Tibial artery (tissue), 4 donors: ENCODE measurements around the gene TTLL11.

Experiments used
- DNase-seq, 2 donors: peaks; one replicate each; pipeline ENCODE4 v3.0.0-alpha.2; 2019
- H3K27ac ChIP-seq, 2 donors: fragments of 200-600 bp; sonication (generic) in 1 of 2; 1 replicate in 1 of 2; 2 replicates in 1 of 2; pipeline ENCODE4 v1.5.1; 2018 to 2019; ENCODE audit warnings: mild to moderate bottlenecking in 1 of 2
- H3K27me3 ChIP-seq, 2 donors: fragments of 200-600 bp; sonication (generic) in 1 of 2; one replicate each; pipeline versions ENCODE4 v1.5.1 to v1.6.0; 2016 to 2019
- H3K36me3 ChIP-seq, 3 donors: fragments of 200-600 bp; sonication (generic) in 2 of 3; one replicate each; pipeline ENCODE4 v1.5.1; 2016 to 2019; ENCODE audit warnings: mild to moderate bottlenecking in 2 of 3
- H3K4me1 ChIP-seq, 4 donors: fragments of 200-600 bp; sonication (generic) in 2 of 4; 1 replicate in 3 of 4; 2 replicates in 1 of 4; pipeline ENCODE4 v1.5.1; 2016 to 2019
- H3K4me3 ChIP-seq, 2 donors: fragments of 200-600 bp; sonication (generic) in 1 of 2; 1 replicate in 1 of 2; 2 replicates in 1 of 2; pipeline ENCODE4 v1.5.1; 2018 to 2019; ENCODE audit warnings: mild to moderate bottlenecking in 2 of 2
- H3K9me3 ChIP-seq, 3 donors: fragments of 200-600 bp; sonication (generic) in 1 of 3; one replicate each; pipeline ENCODE4 v1.5.1; 2016 to 2019
- intact Hi-C: fragments of 100-400 bp; cut with DNase I; formaldehyde crosslinking; loops from one replicate; pipeline ENCODE4 v1.15.0; 2023; ENCODE audit warnings: low total_unique reads
- TF ChIP-seq, protein P1 (sequence below), 2 experiments: fragments of 200-600 bp in 1 of 2; fragments of 450-650 bp in 1 of 2; IDR thresholded peaks; one replicate each; pipeline ENCODE4 v1.5.1; 2017 to 2019; ENCODE audit warnings: antibody characterized with exemption in 2 of 2, mild to moderate bottlenecking in 1 of 2, moderate library complexity in 1 of 2

Gene TTLL11

DNA sequence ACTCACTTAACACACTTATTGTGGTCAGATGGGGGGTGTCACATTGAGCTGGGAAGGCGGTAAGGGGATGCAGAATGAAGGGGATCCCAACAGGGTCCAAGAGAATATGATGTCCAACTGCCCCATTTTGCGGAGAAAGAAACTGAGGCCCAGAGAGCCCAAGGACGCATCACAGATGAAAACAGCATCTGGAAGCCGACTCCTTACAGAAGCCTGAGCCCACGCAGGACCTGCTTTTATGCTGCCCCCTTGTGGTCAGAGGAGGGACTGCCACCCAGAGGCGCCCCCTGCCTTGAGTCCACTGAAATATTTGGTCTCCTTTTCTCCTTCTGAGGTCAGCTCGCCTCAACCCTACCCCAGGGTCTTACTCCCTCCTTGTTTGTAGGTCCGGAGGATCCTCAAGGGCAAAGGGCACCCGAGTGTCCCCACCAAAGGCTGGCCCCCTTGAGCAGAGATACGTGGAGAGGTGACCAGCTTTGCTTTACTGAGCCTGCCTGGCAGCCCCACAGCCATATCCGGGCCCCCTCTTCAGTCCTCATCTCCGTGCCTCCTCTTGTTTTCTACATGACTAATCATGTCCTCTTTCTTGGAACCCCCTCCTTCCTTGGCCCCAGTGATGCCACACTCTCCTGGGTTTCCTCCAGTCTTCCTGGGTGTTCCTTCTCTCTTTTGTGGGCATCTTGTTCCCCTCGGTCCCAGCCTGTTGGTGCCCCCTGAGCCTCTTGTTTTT is 30.0 kb upstream of the TTLL11 start:
- TF ChIP-seq, protein P1, sequence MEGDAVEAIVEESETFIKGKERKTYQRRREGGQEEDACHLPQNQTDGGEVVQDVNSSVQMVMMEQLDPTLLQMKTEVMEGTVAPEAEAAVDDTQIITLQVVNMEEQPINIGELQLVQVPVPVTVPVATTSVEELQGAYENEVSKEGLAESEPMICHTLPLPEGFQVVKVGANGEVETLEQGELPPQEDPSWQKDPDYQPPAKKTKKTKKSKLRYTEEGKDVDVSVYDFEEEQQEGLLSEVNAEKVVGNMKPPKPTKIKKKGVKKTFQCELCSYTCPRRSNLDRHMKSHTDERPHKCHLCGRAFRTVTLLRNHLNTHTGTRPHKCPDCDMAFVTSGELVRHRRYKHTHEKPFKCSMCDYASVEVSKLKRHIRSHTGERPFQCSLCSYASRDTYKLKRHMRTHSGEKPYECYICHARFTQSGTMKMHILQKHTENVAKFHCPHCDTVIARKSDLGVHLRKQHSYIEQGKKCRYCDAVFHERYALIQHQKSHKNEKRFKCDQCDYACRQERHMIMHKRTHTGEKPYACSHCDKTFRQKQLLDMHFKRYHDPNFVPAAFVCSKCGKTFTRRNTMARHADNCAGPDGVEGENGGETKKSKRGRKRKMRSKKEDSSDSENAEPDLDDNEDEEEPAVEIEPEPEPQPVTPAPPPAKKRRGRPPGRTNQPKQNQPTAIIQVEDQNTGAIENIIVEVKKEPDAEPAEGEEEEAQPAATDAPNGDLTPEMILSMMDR (IDR thresholded peaks at IDR 0.05), result peak; percentile 91 to 95
- Histone ChIP-seq H3K27ac (no peak overlapping the region), H3K9me3 (no peaks in the 10 kb centered on the region), H3K4me3 (no peak overlapping the region), H3K4me1 (peaks cover 0 to 27% (median 17%) of the 10 kb centered on the region in 4 donors), H3K27me3 (peaks cover 3 to 35% of the 10 kb centered on the region in 2 donors), H3K36me3 (no peaks in the 10 kb centered on the region)
- peak; percentile 60 to 80 for DNase-seq
- intact Hi-C loops, result loop anchor here (10.0 kb wide), 1 partner anchor 332 kb away; no protein-coding TSS in a partner anchor

DNA sequence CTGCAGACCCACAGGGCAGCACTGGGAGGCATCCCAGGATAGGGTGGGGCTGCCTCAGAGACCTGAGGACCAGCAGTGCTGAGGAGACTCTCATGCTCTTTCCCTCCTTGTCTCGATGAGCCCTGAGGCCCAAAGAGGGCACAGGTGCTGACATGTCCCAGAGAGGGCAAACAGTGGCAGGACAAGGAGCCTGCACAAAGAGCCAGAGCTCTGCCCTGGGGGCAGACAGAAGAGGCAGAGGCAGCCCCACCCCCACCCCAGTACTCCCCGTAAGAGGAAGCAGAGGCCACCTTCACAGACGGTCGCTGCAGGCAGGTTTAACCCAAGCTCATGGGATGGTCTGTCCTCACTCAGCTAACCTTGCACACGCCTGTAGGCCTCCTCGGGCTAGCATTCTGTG is 29.4 kb upstream of the TTLL11 start:
- no peak overlapping the region for H3K27ac ChIP-seq
- peaks cover 3 to 29% of the 10 kb centered on the region in 2 donors for H3K27me3 ChIP-seq
- intact Hi-C loops, result loop anchor here (10.0 kb wide), 1 partner anchor 332 kb away; no protein-coding TSS in a partner anchor

DNA sequence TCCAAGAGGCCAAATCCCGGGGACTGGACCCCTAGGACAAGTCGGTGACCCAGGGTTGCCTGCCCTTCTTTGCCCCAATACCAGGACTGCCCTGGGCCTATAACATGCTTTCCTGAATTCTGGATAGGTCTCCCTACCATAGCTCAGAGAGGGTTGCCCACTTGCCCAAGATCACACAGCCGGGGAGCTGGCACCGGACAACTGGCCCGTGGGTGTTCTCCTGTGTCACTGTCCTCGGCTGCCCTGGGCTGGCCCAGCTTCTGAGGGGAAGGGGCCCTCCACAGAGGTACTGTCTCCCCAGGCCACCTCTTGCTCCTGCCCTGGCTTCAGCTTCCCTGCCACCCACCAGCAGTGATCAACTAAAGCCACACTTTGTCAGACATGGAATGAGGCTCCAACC is 28.8 kb upstream of the TTLL11 start:
- DNase-seq, result no peak
- peaks cover 0 to 23% (median 14%) of the 10 kb centered on the region in 4 donors for H3K4me1 ChIP-seq
- no peak overlapping the region for H3K4me3 ChIP-seq
- no peaks in the 10 kb centered on the region for H3K36me3 ChIP-seq
- H3K27me3 ChIP-seq, result peaks cover 3 to 24% of the 10 kb centered on the region in 2 donors
- H3K27ac ChIP-seq, result no peak overlapping the region
- no peaks in the 10 kb centered on the region for H3K9me3 ChIP-seq
- TF ChIP-seq, protein P1 (IDR thresholded peaks at IDR 0.05), result no peak
- intact Hi-C loops, result loop anchor here (10.0 kb wide), 1 partner anchor 333 kb away; no protein-coding TSS in a partner anchor

More for the DNA sequence above, 29.4 kb upstream of the TTLL11 start:
- Histone ChIP-seq H3K4me3 (no peak overlapping the region), H3K4me1 (peaks cover 0 to 27% (median 17%) of the 10 kb centered on the region in 4 donors), H3K9me3 (no peaks in the 10 kb centered on the region), H3K36me3 (no peaks in the 10 kb centered on the region)
- DNase-seq, result no peak
- TF ChIP-seq, protein P1 (IDR thresholded peaks at IDR 0.05), result no peak

DNA sequence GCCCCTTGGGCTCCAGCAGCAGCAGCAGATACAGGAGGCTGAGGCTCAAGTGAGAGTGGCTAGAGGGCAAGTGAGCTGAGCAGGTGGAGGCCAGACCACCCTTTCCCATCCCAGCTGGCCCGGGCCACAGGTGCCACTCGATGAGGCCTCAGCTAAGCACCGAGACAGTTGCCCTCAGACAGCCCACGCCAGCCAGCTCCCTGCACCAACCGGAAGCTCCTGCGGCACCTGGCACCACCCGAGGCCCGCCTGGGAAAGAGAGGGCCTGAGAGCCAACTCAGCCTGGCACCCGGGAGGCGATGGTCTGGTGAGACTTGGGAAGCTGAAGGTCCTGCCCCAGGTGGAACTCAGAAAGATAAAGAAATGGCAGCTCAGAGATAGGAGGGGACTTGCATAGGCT is 28.3 kb upstream of the TTLL11 start:
- no peaks in the 10 kb centered on the region for H3K9me3 ChIP-seq
- no peak for DNase-seq
- no peaks in the 10 kb centered on the region for H3K36me3 ChIP-seq
- H3K27ac ChIP-seq, result no peak overlapping the region
- peaks cover 3 to 22% of the 10 kb centered on the region in 2 donors for H3K27me3 ChIP-seq
- TF ChIP-seq, protein P1 (IDR thresholded peaks at IDR 0.05), result no peak
- intact Hi-C loops, result loop anchor here (10.0 kb wide), 1 partner anchor 333 kb away; no protein-coding TSS in a partner anchor
- no peak overlapping the region for H3K4me3 ChIP-seq
- H3K4me1 ChIP-seq, result peaks cover 0 to 17% (median 9%) of the 10 kb centered on the region in 4 donors

DNA sequence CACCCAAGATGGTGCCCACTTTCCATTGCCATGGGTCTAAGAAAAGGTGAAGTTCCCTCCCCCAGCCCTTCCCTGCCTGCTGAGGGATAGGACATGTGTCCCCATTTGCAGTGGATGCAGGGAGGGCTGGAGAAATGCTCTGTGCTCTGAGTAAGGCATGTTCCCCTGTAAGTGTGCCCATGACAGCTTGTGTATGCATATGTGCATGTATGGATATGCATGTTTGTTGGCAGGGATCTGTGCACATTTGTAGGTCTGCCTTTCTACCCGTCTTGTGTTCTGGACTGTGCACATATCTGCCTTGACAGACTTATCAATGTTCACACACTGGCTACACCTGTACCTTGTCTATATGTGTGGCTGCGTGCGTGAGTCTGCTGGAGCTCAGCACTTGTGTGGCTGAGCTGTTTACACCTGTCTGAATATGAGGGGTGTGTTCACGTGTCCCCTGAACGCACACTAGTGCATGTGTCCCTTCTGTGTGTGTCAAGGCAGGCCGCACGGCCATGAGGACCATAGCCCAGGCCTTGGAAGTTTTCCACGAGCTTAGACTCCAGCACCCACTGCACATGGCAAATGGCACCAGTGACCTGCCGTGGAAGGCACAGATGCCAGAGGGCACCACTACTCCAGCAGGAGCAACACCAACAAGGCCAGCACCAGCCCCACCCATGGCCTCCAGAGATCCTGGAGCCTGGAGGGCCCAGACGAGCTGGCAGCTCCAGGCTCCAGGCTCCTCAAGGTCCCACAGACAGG is 27.4 kb upstream of the TTLL11 start:
- intact Hi-C loops, result loop anchor here (10.0 kb wide), 1 partner anchor 334 kb away; no protein-coding TSS in a partner anchor
- H3K27me3 ChIP-seq, result peaks cover 3 to 15% of the 10 kb centered on the region in 2 donors
- no peak for DNase-seq
- H3K4me3 ChIP-seq, result no peak overlapping the region
- no peaks in the 10 kb centered on the region for H3K36me3 ChIP-seq
- no peak overlapping the region for H3K27ac ChIP-seq
- TF ChIP-seq, protein P1 (IDR thresholded peaks at IDR 0.05), result no peak
- H3K9me3 ChIP-seq, result no peaks in the 10 kb centered on the region
- peaks cover 0 to 9% (median 1%) of the 10 kb centered on the region in 4 donors for H3K4me1 ChIP-seq
